ENCODE results near the gene EHMT1. TPM values are rescaled to one million over a fixed set of nuclear protein-coding genes. Genes with fewer than 3 reads are reported as not detected.
A peak's percentile ranks its signal among the peaks of the same experiment; 100 is the strongest.

EHMT1 gene
- total and polyA plus RNA-seq, 10 of the 15 experiments (the other 5 are each of a cell fraction or from before 2014, with no cell fraction given) = 2.9 to 100 (median 48.1) TPM

GRCh38 chr9:137762414-137763061 lies 143.7 kb downstream of the EHMT1 start (continued):
- TF ChIP-seq BCL3 (IDR thresholded peaks at IDR 0.05; ENCODE audit: borderline replicate concordance, insufficient read depth, low read depth, low read length, poor library complexity, severe bottlenecking) = peak; percentile 46
- 0 out of 2 replicates have a peak, but pooled peaks have one; percentile 43 for TF ChIP-seq PML (IDR thresholded peaks at IDR 0.05; ENCODE audit: low read length)
- TF ChIP-seq NFIC (IDR thresholded peaks at IDR 0.05; ENCODE audit: low read depth, low read length) = peak; percentile 65; the same call in 1 of the 2 replicates
- peak; percentile 23; the same call in 1 of the 2 replicates for TF ChIP-seq SMC3 (IDR thresholded peaks at IDR 0.05; ENCODE audit: borderline replicate concordance, low read length)
- TF ChIP-seq CHD4 (IDR thresholded peaks at IDR 0.05) = no peak
- TF ChIP-seq ATF2 (IDR thresholded peaks at IDR 0.05; ENCODE audit: low read length) = peak; percentile 83
- no peak for TF ChIP-seq STAT3 (IDR thresholded peaks at IDR 0.05; ENCODE audit: low read depth, low read length)
- peak; percentile 60; the same call in 1 of the 2 replicates for TF ChIP-seq GABPA (IDR thresholded peaks at IDR 0.05; ENCODE audit: low read depth)
- peak; percentile 74; the same call in 1 of the 2 replicates for TF ChIP-seq MTA3 (IDR thresholded peaks at IDR 0.05; ENCODE audit: borderline replicate concordance, low read length)
- peak; percentile 36; the same call in 1 of the 2 replicates for TF ChIP-seq POLR2A (IDR thresholded peaks at IDR 0.05; ENCODE audit: low read depth, low read length)
- no peak for TF ChIP-seq EZH2 (IDR thresholded peaks at IDR 0.05; ENCODE audit: borderline replicate concordance, control insufficient read depth, low read depth, low read length)
- no peak for TF ChIP-seq RAD51 (IDR thresholded peaks at IDR 0.05)
- no peak for TF ChIP-seq USF1 (IDR thresholded peaks at IDR 0.05; ENCODE audit: borderline replicate concordance, extremely low read length, insufficient read depth, low read depth, low read length)
- peak; percentile 98 for TF ChIP-seq ZNF687 (IDR thresholded peaks at IDR 0.05)
- TF ChIP-seq BACH1 (IDR thresholded peaks at IDR 0.05; ENCODE audit: borderline replicate concordance) = 0 out of 2 replicates have a peak, but pooled peaks have one; percentile 13
- peak; percentile 81 for TF ChIP-seq MTA2 (IDR thresholded peaks at IDR 0.05; ENCODE audit: low read depth)
- no peak for TF ChIP-seq MYC (IDR thresholded peaks at IDR 0.05; ENCODE audit: insufficient read depth, insufficient read length, insufficient replicate concordance, low read length, severe bottlenecking)
- peak; percentile 99 for TF ChIP-seq CREM (IDR thresholded peaks at IDR 0.05; ENCODE audit: low read depth)
- TF ChIP-seq CBFB (IDR thresholded peaks at IDR 0.05; ENCODE audit: low read depth) = peak; percentile 65; the same call in 1 of the 2 replicates

All from GM12878 (cell line).